HG02981 (cell line): Measurements from ENCODE around the gene PHLDB2.

ENCODE experiments used
- ATAC-seq: cut with Tn5 transposase; IDR thresholded peaks from one replicate; pipeline ENCODE4 v1.9.1; 2021; ENCODE audit warnings: mild to moderate bottlenecking, moderate library complexity; ENCODE audit not compliant: unreplicated experiment

The PHLDB2 gene

DNA sequence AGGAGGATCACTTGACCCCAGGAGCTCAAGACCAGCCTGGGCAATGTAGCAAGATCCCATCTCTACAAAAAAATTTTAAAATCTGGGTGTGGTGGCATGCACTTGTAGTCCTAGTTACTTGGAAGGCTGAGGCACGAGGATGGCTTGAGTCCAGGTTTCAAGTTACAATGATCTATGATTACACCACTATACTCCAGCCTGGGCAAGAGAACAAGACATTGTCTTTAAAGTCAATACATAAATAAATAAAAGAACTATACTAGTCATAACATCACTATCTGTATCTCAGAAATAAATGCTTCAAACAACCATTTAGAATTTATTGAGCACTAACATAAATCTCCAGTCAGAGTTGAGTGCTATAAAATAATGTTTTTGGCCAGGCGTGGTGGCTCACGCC, 8.5 kb upstream of the PHLDB2 start:
- ATAC-seq, result no peak

DNA sequence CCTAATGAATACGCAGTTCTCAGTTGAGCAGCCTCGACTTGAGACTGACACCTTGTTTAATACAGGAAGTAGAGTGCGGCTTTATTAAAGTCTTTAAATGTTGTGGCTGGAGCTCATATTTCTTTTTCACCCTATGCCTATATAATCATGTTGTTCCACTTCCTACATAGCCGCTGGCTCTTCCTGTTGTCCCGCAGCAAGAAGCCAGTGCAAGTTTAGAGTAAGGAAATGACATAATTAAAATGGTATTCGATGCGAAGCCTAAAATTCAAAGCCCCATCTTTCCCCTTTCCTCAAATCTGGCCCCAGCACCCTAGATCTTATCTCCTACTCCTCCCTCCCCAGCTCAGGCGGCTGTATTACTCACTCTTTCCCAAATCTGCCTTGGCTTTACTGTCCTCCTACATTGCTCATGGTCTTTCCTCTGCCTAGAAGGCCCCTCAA, 7.5 kb upstream of the PHLDB2 start:
- ATAC-seq, result no peak

DNA sequence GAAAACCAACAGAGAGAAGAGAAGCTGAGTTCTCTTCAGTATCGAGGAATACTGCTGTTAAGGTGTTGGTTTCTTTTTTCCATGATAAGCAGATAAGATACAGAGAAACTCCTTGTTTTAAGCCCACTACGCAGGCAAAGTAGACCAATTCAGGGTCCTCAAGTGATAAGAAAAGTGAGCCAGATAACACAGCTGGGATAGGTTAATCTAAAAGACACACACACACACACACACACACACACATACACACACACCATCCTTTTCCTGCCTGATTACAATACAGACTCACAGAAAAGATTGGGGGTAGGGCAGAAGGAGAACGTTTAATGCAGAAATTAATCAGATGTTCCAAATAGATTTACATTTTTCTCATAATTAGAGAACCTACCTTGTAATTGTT, 6.5 kb upstream of the PHLDB2 start:
- no peak for ATAC-seq

DNA sequence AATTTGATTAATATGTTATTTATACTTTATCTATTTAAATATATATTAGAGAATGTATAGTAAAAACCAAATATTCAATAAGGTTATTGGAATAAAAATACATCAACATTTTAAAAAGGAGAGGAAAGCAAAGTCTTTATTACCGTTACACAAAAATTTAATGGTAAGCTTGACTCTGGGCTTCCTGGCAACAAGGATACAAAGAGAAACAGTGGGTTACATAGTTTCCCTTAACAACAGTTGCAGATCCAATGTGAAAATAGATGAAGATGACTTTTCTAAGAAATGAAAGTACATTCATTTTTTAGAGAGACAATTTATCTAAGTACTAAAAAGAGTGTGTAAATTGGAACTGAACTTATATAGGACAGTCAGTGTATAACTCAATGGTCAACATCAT, 6.0 kb upstream of the PHLDB2 start:
- ATAC-seq, result no peak

DNA sequence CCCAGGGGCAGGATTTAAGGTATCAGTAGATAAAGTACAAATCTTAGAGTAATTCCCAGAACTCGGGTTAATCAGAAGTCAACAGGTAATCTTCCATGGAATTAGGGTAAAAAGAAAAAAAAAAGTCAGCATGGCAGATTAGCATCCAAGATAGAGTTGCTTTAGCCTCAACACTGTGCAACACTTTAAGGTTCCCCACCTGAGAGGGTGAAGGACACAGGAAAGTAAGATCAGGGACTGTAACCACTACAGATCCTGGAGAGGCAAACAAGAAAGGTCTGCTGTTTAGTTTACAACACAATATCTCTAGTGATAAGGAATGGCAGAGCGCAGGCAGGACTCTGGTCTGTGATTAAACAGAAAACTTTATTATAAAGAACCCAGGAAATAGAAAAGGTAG, 4.1 kb upstream of the PHLDB2 start:
- ATAC-seq, result no peak

DNA sequence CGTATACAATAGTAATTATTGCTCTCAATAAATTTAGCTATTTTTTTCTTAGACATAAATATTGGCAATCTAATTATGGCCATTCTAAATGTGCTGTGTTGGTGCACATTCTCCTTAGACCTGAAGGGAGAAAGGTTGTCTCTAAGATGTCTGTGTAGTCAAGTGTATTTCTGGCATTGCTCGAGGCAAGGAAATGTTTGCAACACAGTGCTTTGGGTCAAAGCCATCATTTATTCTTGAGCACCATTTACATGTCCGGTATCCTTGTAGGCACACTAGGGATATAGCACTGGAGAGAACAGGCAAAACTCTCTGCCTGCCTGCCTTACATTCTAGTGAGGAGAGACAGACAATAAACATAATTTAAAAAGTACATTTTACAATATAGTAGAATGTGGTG, 2.6 kb upstream of the PHLDB2 start:
- ATAC-seq, result no peak

DNA sequence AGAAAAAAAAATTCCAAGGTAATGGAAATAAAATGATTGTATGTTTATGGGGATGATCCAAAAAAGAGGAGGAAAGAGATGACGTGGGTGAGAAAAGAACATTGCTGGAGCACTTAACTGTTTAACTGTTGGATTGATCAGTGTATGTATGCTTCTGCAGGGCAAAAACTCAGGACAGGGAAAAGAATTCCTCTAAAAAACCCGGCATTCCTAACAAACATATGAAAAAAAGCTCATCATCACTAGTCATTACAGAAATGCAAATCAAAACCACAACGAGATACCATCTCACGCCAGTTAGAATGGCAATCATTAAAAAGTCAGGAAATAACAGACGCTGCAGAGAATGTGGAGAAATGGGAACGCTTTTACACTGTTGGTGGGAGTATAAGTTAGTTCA, 1.6 kb upstream of the PHLDB2 start:
- ATAC-seq, result no peak

DNA sequence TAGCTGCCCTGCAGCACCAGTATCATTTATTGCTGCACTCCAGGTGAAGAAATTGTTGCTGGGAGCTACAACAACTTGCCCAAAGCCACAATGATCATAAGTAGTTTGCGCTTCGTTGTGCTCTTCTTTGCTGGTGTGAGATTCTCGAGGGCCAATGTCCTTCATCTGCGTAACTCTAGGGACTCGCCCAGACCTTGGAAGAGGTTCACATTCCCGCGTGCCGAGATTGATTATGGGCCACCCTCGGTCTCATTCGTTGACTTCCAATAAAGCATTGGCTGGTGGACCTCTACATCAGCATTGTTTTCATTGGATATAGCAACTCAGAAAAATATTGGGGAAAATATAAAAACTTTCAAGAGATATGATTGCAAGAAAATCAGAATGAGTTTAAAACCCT, 423 bp upstream of the PHLDB2 start:
- no peak for ATAC-seq

DNA sequence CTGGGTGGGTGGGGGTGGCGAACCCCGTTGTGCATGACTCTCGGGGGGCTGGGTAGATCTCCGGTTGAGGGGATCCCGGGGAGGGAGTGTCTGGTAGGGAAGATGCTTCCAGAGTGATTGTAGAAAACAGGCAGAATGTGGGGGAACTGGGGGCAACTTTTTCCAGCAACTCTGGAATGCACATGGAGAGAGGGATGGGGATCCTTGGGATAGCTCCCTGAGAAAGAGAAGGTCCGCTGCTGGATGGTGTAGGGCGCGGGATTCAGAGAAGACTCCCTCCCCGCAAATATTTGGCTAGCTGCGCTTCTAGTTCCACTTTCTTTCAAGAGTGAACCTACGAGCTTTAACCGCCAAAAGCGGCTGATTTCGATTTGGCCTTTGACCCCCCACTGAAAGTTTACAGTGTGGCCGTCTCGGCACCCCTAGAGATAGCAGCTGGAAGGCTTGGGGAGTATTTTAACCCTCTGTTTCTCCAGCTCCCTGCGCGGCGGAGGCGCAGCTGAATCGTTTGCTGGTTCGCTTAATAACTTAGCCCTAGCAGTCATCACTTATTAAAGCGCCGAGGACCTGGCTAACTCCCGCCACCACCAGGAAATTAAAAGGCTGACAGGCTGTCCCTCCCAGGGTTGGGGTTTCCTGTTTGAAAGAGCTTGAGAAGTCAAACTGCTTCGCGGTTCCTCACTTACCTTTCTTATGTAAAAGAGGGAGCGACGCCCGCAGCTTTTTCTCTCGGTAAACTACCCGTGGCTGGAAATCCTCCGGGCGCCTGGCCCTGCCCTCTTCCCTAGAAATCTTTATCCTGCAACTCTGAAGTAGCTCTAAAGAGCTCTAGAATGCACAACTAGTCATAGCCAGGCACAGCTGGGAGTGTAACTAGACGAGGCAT, 1.2 kb downstream of the PHLDB2 start:
- peak; percentile 85 for ATAC-seq

DNA sequence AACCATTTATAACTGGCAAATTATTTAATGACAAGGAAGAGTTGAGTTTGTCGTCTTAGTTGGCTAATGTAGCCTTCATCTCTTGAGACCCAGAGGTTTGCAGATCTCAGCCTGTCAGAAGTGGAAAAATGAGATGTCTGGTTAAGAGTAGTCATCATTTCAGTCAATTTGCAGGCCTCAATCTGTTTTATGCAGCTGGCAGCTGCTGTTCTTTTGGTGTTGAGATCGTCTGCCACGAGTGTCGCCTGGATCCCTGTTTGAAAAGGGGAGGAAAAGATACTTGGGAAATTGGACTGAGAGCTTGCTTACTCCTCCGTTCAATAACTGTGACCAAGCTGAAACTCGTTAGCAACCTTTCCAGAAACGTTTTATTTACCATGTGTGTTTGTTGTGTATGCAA, 2.3 kb downstream of the PHLDB2 start:
- no peak for ATAC-seq

DNA sequence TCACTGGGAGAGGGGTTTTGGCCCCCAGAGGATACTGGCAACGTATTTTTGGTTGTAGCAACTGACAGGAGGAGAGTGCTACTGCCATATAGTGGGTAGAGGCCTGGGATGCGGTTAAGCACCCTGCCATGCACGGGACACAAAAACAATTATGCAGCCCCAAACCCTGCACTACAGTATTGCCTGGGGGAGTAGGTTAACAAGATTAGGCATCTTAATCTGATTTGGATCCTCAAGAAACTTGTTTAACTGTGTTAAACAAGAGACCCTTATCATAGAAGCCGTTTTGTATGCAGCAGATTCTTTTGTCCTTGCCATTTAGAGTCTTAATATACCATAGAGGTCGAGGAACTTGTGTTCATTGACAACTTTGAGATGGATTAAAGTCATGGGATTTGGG, 3.4 kb downstream of the PHLDB2 start:
- ATAC-seq, result no peak

DNA sequence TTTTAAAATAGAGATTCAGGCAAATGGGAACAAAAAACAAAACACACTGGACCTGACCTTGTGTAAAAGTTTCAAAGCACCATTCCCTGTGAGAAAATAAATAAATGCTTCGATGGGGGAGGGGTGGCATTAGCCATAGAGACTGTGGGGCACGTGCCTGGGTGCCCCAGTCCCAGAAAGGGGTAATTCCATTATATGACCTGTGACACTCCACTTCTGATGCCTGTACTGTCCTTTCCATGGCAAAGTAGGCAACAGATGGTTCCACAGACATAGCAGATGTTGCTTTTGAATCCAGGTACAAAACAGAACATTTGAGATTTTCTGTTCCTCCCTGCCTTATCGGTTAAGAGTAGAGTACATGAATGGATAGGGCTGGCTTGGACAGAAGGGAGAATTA, 3.9 kb downstream of the PHLDB2 start:
- no peak for ATAC-seq

DNA sequence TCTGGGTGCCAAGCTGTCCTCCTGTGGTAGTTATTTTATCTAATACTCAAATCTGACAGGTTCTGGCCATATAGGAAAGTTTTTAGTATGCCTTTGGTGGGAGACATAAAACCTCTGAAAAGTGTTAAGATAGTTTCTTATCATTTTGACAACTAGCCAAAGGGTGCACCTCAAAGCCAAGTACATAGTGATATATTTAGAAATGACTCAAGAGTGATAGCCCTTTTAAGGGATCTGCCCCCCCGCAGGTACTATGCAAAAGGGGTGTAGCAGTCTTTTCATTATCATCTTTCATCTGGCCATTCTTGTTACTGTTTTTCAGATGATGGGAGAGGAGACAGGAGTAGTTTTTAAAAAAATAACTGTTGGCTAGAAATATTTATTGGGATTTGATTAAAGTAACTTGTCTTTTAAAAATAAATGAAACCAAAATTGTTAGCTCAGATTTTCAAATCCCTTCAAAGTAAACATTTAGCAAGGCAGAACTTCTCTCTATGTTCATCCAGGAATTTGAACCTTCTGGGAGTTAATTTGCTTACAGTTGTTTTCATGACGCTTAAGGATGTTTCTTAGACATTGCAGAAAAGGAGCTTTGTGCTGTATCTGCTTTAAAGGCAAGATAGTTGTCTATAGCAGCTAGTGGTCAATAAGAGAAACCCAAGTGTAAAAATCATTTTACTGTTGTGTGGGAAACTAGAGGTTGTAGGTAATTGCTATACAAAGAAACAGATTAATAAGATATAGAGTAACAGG, 5.1 kb downstream of the PHLDB2 start:
- no peak for ATAC-seq

DNA sequence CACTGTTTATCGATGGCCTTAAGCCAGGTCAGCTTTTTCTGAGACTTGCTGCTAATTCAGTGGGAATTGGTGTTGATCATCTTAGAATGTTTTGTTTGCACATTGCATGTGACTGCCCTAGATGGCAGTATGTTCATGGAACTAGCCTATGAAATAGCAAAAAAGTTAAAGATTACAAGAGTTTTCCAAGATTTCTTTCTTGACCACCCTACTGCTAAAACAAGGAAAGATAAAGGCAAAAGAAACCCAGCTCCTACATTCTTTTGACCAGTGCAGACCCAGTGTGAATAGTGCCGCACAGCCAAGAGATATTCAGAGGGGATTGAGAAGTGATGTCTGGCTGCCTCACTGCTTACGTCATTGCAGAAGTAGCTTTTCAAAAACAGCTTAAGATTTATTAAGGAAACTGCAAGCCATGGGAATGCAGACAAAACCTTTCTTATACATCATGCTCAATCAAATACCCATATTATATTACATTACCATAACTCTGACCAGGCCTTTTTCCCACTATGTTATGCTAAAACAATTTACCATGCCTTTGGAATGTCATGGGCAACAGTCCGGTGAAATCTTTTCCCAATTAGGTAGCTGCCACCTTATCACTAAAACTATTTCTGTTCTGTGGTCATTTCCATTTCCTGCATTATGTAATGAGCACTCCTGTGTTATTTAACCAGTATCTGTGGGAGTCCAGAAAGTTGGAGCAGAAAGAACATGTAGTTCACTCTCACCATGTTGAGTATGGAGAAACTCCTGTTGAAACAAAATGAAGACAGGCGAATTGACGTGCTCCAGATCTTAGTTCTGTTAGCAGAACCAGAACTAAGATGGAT, 6.0 kb downstream of the PHLDB2 start:
- ATAC-seq, result no peak

DNA sequence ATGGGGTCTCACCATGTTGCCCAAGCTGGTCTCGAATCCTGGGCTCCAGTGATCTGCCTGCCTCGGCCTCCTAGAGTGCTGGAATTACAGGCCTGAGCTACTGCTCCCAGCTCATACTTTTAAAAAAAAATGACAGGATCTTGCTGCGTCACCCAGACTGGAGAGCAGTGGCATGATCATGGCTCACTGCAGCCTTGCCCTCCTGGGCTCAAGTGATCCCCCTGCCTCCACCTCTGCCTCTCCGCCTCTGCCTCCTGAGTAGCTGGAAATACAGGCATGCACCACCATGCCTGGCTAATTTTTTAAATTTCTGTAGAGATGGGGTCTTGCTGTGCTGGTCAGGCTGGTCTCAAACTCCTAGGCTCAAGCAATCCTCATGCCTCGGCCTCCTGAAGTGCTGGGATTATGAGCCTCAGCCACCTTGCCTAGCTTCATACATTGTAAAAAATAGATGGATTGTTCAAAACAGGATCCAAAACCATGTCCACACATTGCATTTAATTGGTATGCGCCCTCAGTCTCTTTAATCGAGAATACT, 8.9 kb downstream of the PHLDB2 start:
- ATAC-seq, result no peak

DNA sequence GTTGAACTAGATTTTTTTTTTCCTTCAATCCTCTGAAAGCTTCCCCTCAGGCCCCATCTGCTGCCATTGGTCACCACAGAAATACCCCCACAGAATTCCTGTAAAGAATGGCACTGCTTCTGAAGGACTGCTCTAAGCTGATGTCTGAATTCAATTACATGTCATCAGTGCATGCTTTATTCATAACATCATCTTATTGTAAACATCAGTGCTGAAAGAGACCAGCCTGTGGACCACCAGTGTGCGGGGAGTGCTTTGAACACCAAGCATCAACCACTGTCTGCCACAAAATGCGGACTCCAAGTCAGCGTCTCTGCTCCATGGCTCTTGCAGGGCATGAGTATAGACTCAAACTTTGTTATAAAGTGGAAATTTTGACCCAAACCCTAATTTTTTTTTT, 11.6 kb downstream of the PHLDB2 start:
- no peak for ATAC-seq

DNA sequence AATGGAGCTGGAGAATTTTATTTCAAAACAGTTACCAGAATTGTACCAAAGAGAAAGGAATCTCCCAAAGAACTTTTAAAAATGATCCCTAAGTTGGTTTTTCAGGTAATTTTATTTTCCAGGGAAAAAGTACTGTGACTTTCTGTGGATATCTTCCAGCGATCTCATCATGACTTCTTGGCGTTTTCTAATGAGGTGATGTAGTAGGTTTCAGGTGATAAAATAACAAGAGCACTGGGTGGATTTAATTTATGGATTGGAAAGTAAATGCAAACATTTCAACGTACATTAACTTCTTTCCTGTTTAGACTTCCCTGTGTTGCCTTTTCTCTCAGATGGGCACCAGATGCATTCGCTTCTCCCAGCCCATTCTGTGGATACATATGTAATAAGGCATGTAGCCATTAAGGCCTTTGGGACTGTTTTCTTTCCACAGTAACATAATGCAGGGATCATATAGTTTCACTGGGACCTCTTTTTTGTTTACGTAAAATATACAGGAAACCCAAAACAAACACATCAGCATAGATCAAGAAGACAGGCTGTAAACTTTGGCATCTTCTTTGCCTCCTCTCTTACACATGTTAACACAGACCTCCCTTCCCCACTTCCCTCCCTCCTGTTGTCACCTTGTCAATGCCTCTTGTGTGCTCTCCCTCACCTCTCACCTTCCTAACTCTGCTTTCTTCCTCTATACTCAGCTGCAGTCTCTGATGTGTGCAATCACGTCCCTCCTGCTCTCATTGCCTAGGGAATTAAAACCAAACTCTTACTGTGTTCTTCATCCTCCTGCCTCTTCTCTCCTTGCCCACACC, 13.0 kb downstream of the PHLDB2 start:
- no peak for ATAC-seq

DNA sequence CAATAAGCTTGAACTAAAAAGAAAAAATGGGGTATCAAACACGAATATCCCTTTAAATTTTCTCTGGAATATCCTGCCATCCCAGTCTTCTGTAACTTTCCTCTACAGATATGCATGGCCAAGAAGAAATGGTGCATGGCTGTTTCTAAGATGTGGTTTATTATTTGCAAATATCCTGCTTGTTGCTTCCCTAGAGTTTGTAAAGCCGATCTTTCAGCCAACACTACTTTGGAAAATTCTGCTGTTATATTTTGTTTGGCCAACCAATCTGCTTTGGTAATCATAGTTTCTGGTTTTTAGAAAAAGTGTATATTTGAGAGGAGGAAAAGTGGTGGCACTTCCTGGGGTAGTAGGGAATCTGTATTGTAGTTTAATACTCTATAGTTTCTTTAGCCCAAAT, 13.9 kb downstream of the PHLDB2 start:
- no peak for ATAC-seq

DNA sequence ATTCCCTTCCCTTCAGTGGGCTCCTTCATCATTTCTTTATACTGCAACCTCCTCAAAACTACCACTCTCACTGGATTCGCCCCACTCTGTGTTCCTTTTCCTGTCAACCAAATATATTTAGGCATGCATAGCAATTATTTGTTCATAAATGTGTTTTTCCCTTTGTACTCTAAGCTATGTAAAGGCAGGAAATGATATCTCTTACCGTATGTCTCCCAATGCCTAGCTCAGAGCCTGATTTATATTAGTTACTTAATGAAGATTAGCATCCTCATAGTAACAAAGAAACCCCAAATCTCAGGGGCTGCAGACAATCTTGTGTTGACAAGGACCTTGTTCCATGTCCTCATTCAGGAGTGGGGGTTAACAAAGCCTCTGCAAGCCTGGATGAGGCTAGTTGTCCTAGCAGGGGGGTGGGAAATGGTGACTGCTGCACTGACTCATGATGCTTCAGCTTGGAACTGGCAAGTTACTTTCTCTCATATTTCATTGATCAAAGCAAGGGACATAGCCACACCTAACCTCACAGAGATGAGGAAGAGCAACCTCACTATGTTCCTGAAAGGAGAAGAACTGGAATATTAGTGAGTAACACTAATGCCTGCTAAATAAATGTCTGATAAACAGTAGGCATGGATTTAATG, 15.2 kb downstream of the PHLDB2 start:
- ATAC-seq, result no peak

DNA sequence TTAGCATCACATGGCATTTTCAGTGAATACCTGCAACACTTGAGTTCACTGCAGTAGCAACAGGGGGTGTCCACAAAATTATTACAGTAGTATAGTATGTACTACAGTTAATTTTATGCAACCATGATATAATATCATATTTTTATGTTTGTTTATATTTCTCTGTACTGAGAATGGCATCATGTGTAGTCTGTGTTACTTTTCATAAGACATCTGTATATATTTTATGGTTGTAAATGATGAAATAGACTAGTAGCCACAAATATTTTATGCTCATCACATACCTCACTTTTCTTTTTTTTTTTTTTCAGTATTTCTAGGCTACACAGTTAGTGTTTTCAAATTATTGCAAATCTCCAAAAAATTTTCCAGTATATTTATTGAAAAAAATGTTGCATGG, 22.4 kb downstream of the PHLDB2 start:
- ATAC-seq, result no peak
